K562 (cell line): ENCODE measurements around the gene GDF15. TPM values are rescaled to one million over a fixed set of nuclear protein-coding genes. Genes with fewer than 3 reads are reported as not detected.

ENCODE experiments used
- CHD4 ChIP-seq: fragments of 200-600 bp; sonication (generic); IDR thresholded peaks from 3 replicates; pipeline ENCODE4 v1.6.1; 2012; ENCODE audit warnings: low read depth, mild to moderate bottlenecking, mixed read lengths, low read length, inconsistent platforms; ENCODE audit not compliant: insufficient read depth, insufficient replicate concordance, poor library complexity, severe bottlenecking
- EZH2 ChIP-seq: IDR thresholded peaks from 2 replicates; pipeline ENCODE4 v1.6.1; 2012; ENCODE audit warnings: low read depth, mild to moderate bottlenecking, inconsistent platforms, low read length, borderline replicate concordance
- KLF6 ChIP-seq: fragments of 250-450 bp; sonication (Bioruptor Pico); IDR thresholded peaks from 2 replicates; pipeline ENCODE4 v1.4.0; 2020; ENCODE audit warnings: mild to moderate bottlenecking, moderate library complexity, borderline replicate concordance
- MAFF ChIP-seq: IDR thresholded peaks from 2 replicates; pipeline ENCODE4 v1.6.1; 2012; ENCODE audit warnings: low read length, improper control_type of control experiment
- PURB ChIP-seq: sonication (generic); formaldehyde crosslinking; IDR thresholded peaks from 2 replicates; pipeline ENCODE4 v1.9.0; 2021; ENCODE audit warnings: low read depth, mild to moderate bottlenecking, missing genetic modification reagents
- TAF9B ChIP-seq: fragments of 450-650 bp; IDR thresholded peaks from 2 replicates; pipeline ENCODE4 v1.6.1; 2018; ENCODE audit warnings: mild to moderate bottlenecking; ENCODE audit not compliant: partially characterized antibody
- TRIM24 ChIP-seq, 2 experiments: fragments of 450-650 bp; IDR thresholded peaks; 2 replicates each; pipeline ENCODE4 v1.6.1; 2016
- ZBTB33 ChIP-seq: sonication (generic); formaldehyde crosslinking; IDR thresholded peaks from 2 replicates; pipeline ENCODE4 v1.8.1; 2023; ENCODE audit warnings: mild to moderate bottlenecking, missing genetic modification reagents
- ZNF24 ChIP-seq: fragments of 450-650 bp; IDR thresholded peaks from 2 replicates; pipeline ENCODE4 v1.6.1; 2016
- polyA plus RNA-seq, 8 experiments: library from polyadenylated mRNA; depleted of rRNA in 4 of 8; stranded (reverse) in 5 of 8; unstranded in 3 of 8; fragments of >200 nt; fragmentation: Nextera tagmentation in 2 of 8; fragmentation: Illumina TruSeq in 1 of 8; extraction: Ambion mirVana in 2 of 8; extraction: Trizol in 1 of 8; gene quantifications; 2 replicates each; pipeline versions ENCODE4 v1.2.1 to v1.2.3, GENCODE V29; 2011 to 2014; ENCODE audit warnings: inconsistent platforms in 1 of 8, missing spikeins in 1 of 8
- total RNA-seq, 7 experiments: library from RNA; depleted of rRNA in 6 of 7; stranded (reverse); fragments of >200 nt in 6 of 7; fragmentation: Illumina TruSeq in 2 of 7; extraction: Trizol in 2 of 7; gene quantifications; 2 replicates each; pipeline versions ENCODE4 v1.2.1 to v1.2.3, GENCODE V29; 2011 to 2021; ENCODE audit warnings: low replicate concordance in 1 of 7
- TF ChIP-seq, protein P1 (sequence below): fragments of 250-450 bp; sonication (Bioruptor Pico); IDR thresholded peaks from 2 replicates; pipeline ENCODE4 v1.6.1; 2021; ENCODE audit warnings: mild to moderate bottlenecking
- TF ChIP-seq, protein P2 (sequence below): fragments of 450-650 bp; formaldehyde crosslinking; IDR thresholded peaks from 2 replicates; pipeline ENCODE4 v1.4.0; 2020; ENCODE audit warnings: mild to moderate bottlenecking, moderate library complexity
- TF ChIP-seq, protein P3 (sequence below), 2 experiments: fragments of 450-650 bp in 1 of 2; sonication (generic) in 1 of 2; formaldehyde crosslinking in 1 of 2; IDR thresholded peaks; 2 replicates each; pipeline versions ENCODE4 v1.7.1 to v1.9.0; 2016 to 2022; ENCODE audit warnings: inconsistent platforms in 1 of 2, mild to moderate bottlenecking in 1 of 2, missing genetic modification reagents in 1 of 2

The GDF15 gene
- total and polyA plus RNA-seq, 9 of the 15 experiments (the other 6 are each of a cell fraction or from before 2014, with no cell fraction given), result 2.3 to 82.4 (median 12.5) TPM

- TF ChIP-seq, protein P1, sequence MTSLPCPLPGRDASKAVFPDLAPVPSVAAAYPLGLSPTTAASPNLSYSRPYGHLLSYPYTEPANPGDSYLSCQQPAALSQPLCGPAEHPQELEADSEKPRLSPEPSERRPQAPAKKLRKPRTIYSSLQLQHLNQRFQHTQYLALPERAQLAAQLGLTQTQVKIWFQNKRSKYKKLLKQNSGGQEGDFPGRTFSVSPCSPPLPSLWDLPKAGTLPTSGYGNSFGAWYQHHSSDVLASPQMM (CRISPR knock-in tag), result 0 out of 2 replicates have a peak, but pooled peaks have one; percentile 21
- TF ChIP-seq EZH2 (no peak), TAF9B (peak; percentile 83), TRIM24 (IDR thresholded peaks at IDR 0.05) (peak in 1 of 2 experiments; percentile 80; a peak in 2 of 4 replicates), MAFF (no peak), ZBTB33 (CRISPR knock-in tag) (peak; percentile 35), PURB (CRISPR knock-in tag) (no peak), KLF6 (peak; percentile 8; the same call in 1 of the 2 replicates), CHD4 (no peak), ZNF24 (peak; percentile 76)
- TF ChIP-seq, protein P2, sequence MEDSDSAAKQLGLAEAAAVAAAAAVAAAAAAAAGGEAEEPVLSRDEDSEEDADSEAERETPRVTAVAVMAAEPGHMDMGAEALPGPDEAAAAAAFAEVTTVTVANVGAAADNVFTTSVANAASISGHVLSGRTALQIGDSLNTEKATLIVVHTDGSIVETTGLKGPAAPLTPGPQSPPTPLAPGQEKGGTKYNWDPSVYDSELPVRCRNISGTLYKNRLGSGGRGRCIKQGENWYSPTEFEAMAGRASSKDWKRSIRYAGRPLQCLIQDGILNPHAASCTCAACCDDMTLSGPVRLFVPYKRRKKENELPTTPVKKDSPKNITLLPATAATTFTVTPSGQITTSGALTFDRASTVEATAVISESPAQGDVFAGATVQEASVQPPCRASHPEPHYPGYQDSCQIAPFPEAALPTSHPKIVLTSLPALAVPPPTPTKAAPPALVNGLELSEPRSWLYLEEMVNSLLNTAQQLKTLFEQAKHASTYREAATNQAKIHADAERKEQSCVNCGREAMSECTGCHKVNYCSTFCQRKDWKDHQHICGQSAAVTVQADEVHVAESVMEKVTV, result 0 out of 2 replicates have a peak, but pooled peaks have one; percentile 56
- TF ChIP-seq, protein P3, sequence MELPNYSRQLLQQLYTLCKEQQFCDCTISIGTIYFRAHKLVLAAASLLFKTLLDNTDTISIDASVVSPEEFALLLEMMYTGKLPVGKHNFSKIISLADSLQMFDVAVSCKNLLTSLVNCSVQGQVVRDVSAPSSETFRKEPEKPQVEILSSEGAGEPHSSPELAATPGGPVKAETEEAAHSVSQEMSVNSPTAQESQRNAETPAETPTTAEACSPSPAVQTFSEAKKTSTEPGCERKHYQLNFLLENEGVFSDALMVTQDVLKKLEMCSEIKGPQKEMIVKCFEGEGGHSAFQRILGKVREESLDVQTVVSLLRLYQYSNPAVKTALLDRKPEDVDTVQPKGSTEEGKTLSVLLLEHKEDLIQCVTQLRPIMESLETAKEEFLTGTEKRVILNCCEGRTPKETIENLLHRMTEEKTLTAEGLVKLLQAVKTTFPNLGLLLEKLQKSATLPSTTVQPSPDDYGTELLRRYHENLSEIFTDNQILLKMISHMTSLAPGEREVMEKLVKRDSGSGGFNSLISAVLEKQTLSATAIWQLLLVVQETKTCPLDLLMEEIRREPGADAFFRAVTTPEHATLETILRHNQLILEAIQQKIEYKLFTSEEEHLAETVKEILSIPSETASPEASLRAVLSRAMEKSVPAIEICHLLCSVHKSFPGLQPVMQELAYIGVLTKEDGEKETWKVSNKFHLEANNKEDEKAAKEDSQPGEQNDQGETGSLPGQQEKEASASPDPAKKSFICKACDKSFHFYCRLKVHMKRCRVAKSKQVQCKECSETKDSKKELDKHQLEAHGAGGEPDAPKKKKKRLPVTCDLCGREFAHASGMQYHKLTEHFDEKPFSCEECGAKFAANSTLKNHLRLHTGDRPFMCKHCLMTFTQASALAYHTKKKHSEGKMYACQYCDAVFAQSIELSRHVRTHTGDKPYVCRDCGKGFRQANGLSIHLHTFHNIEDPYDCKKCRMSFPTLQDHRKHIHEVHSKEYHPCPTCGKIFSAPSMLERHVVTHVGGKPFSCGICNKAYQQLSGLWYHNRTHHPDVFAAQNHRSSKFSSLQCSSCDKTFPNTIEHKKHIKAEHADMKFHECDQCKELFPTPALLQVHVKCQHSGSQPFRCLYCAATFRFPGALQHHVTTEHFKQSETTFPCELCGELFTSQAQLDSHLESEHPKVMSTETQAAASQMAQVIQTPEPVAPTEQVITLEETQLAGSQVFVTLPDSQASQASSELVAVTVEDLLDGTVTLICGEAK (IDR thresholded peaks at IDR 0.05), result peak; percentile 49; the same call in 1 of the 2 replicates
- TF ChIP-seq, protein P3 (CRISPR knock-in tag; IDR thresholded peaks at IDR 0.05), result peak; percentile 30; the same call in 1 of the 2 replicates
These were observed at the start of gene GDF15 (continued) for GRCh38 chr19:18385675-18386542.
